Measurements from ENCODE around the gene SYF2.
"Not testable (repeated sequence)": the region's sequence is repeated elsewhere in the genome, so short reads cannot be mapped to it uniquely, and the experiment has no call there.

The SYF2 gene

GRCh38 chr1:25232027-25232865 lies at the start of gene SYF2:
Gene SYF2 (minus strand): TSS chr1:25232502. CDS start chr1:25232467, 35 bp downstream.
- in situ Hi-C loops (cut with HindIII; ENCODE audit: low pct_ligation_motif_present, low pct_unique_long_range_greater_than_20kb, low sequenced_read_pairs) = no loop called here
- DNase-seq = peak; percentile 89

GRCh38 chr1:25279693-25280111 lies 47.4 kb upstream of the SYF2 start:
- in situ Hi-C loops (cut with HindIII; ENCODE audit: low pct_ligation_motif_present, low pct_unique_long_range_greater_than_20kb, low sequenced_read_pairs); DNase-seq: not testable (repeated sequence)

GRCh38 chr1:25278790-25279189 lies 46.5 kb upstream of the SYF2 start:
- in situ Hi-C loops (cut with HindIII; ENCODE audit: low pct_ligation_motif_present, low pct_unique_long_range_greater_than_20kb, low sequenced_read_pairs) = not testable (repeated sequence)

GRCh38 chr1:25278358-25278757 lies 46.1 kb upstream of the SYF2 start:
- in situ Hi-C loops (cut with HindIII; ENCODE audit: low pct_ligation_motif_present, low pct_unique_long_range_greater_than_20kb, low sequenced_read_pairs) = not testable (repeated sequence)
- DNase-seq = peak; percentile 58

More at GRCh38 chr1:25278790-25279189, 46.5 kb upstream of the SYF2 start:
- peak; percentile 6 for DNase-seq

GRCh38 chr1:25277295-25277694 lies 45.0 kb upstream of the SYF2 start:
- in situ Hi-C loops (cut with HindIII; ENCODE audit: low pct_ligation_motif_present, low pct_unique_long_range_greater_than_20kb, low sequenced_read_pairs); DNase-seq: not testable (repeated sequence)

GRCh38 chr1:25275648-25276047 lies 43.3 kb upstream of the SYF2 start:
- DNase-seq; in situ Hi-C loops (cut with HindIII; ENCODE audit: low pct_ligation_motif_present, low pct_unique_long_range_greater_than_20kb, low sequenced_read_pairs): not testable (repeated sequence)

- not testable (repeated sequence) for DNase-seq
Measured at GRCh38 chr1:25272238-25272637, 39.9 kb upstream of the SYF2 start, which contains the start of gene RHD. Gene RHD (plus strand): TSS chr1:25272509. CDS start chr1:25272548, 39 bp downstream.

GRCh38 chr1:25268143-25268760 lies 36.0 kb upstream of the SYF2 start:
- in situ Hi-C loops (cut with HindIII; ENCODE audit: low pct_ligation_motif_present, low pct_unique_long_range_greater_than_20kb, low sequenced_read_pairs) = not testable (repeated sequence)

More at GRCh38 chr1:25272238-25272637, 39.9 kb upstream of the SYF2 start, which contains the start of gene RHD:
- in situ Hi-C loops (cut with HindIII; ENCODE audit: low pct_ligation_motif_present, low pct_unique_long_range_greater_than_20kb, low sequenced_read_pairs) = not testable (repeated sequence)

GRCh38 chr1:25267288-25268142 lies 35.2 kb upstream of the SYF2 start:
- in situ Hi-C loops (cut with HindIII; ENCODE audit: low pct_ligation_motif_present, low pct_unique_long_range_greater_than_20kb, low sequenced_read_pairs) = not testable (repeated sequence)
- peak; percentile 78 for DNase-seq

More at GRCh38 chr1:25268143-25268760, 36.0 kb upstream of the SYF2 start:
- DNase-seq = not testable (repeated sequence)

- in situ Hi-C loops (cut with HindIII; ENCODE audit: low pct_ligation_motif_present, low pct_unique_long_range_greater_than_20kb, low sequenced_read_pairs); DNase-seq: not testable (repeated sequence)
Measured at GRCh38 chr1:25266554-25267287, 34.4 kb upstream of the SYF2 start.

- in situ Hi-C loops (cut with HindIII; ENCODE audit: low pct_ligation_motif_present, low pct_unique_long_range_greater_than_20kb, low sequenced_read_pairs); DNase-seq: not testable (repeated sequence)
Measured at GRCh38 chr1:25260336-25260735, 28.0 kb upstream of the SYF2 start.

- in situ Hi-C loops (cut with HindIII; ENCODE audit: low pct_ligation_motif_present, low pct_unique_long_range_greater_than_20kb, low sequenced_read_pairs); DNase-seq: not testable (repeated sequence)
Measured at GRCh38 chr1:25259813-25260212, 27.5 kb upstream of the SYF2 start.

GRCh38 chr1:25257196-25257595 lies 24.9 kb upstream of the SYF2 start:
- in situ Hi-C loops (cut with HindIII; ENCODE audit: low pct_ligation_motif_present, low pct_unique_long_range_greater_than_20kb, low sequenced_read_pairs) = no loop called here
- no peak for DNase-seq

GRCh38 chr1:25256578-25256965 lies 24.3 kb upstream of the SYF2 start:
- DNase-seq = no peak
- in situ Hi-C loops (cut with HindIII; ENCODE audit: low pct_ligation_motif_present, low pct_unique_long_range_greater_than_20kb, low sequenced_read_pairs) = no loop called here

- no peak for DNase-seq
- in situ Hi-C loops (cut with HindIII; ENCODE audit: low pct_ligation_motif_present, low pct_unique_long_range_greater_than_20kb, low sequenced_read_pairs) = no loop called here
Measured at GRCh38 chr1:25255706-25256577, 23.6 kb upstream of the SYF2 start.

- no peak for DNase-seq
- in situ Hi-C loops (cut with HindIII; ENCODE audit: low pct_ligation_motif_present, low pct_unique_long_range_greater_than_20kb, low sequenced_read_pairs) = no loop called here
Measured at GRCh38 chr1:25253911-25254310, 21.6 kb upstream of the SYF2 start.

All from ACHN (cell line).